A549 (cell line): ENCODE measurements around the gene TRAF4. TPM values are rescaled to one million over a fixed set of nuclear protein-coding genes. Genes with fewer than 3 reads are reported as not detected.
"Not testable (repeated sequence)": the region's sequence is repeated elsewhere in the genome, so short reads cannot be mapped to it uniquely, and the experiment has no call there.

Experiments used
- ATAC-seq, 2 experiments: fragments of 200-7000 bp in 1 of 2; fragments of >200 bp in 1 of 2; cut with Nextera tagmentation in 1 of 2; cut with Tn5 transposase in 1 of 2; 3 replicates each; pipeline versions ENCODE4 v1.8.0 to v1.9.1; 2018 to 2020; ENCODE audit warnings: mild to moderate bottlenecking in 1 of 2, moderate library complexity in 1 of 2
- CTCF ChIA-PET: fragments of 300-600 bp; sonication (Branson Sonifier 250); formaldehyde crosslinking; extraction: SDS; loops from one replicate; lab custom pipeline; 2021; ENCODE audit warnings: antibody characterized with exemption, inconsistent platforms; lab: Yijun Ruan, JAX
- POLR2A ChIA-PET: fragments of 350-600 bp; formaldehyde crosslinking; extraction: SDS; loops from one replicate; lab custom pipeline; 2021; ENCODE audit warnings: antibody characterized with exemption, inconsistent platforms; lab: Yijun Ruan, JAX
- DNase-seq, 2 experiments: peaks; one replicate each; pipeline versions ENCODE4 v3.0.0 to v3.0.0-alpha.2; 2011 to 2016; ENCODE audit warnings: low read depth in 1 of 2, low spot score in 1 of 2
- FAIRE-seq: peaks from 2 replicates; lab custom pipeline; 2011; peaks lifted over from hg19 to GRCh38; lab: Jason Lieb, UNC
- H3K27ac ChIP-seq, 2 experiments: fragments of >200 bp; sonication (Bioruptor Twin); formaldehyde crosslinking; 3 replicates each; pipeline ENCODE4 v1.5.1; 2016 to 2017
- H3K4me1 ChIP-seq: fragments of >200 bp; sonication (Bioruptor Twin); formaldehyde crosslinking; 3 replicates; pipeline ENCODE4 v1.6.1; 2016
- H3K4me2 ChIP-seq: fragments of >200 bp; sonication (Bioruptor Twin); formaldehyde crosslinking; 3 replicates; pipeline ENCODE4 v1.6.1; 2016
- H3K4me3 ChIP-seq: fragments of >200 bp; sonication (Bioruptor Twin); formaldehyde crosslinking; 3 replicates; pipeline ENCODE4 v1.5.1; 2016
- H3K9me3 ChIP-seq: fragments of >200 bp; sonication (Bioruptor Twin); formaldehyde crosslinking; 3 replicates; pipeline ENCODE4 v1.6.1; 2016
- CHD4 ChIP-seq: fragments of 200-600 bp; sonication (generic); IDR thresholded peaks from 2 replicates; pipeline ENCODE4 v1.6.1; 2016; ENCODE audit warnings: antibody characterized with exemption, mild to moderate bottlenecking, borderline replicate concordance
- EHMT2 ChIP-seq: fragments of 200-600 bp; sonication (generic); IDR thresholded peaks from 2 replicates; pipeline ENCODE4 v1.6.1; 2016; ENCODE audit warnings: antibody characterized with exemption, low read depth, mild to moderate bottlenecking, moderate library complexity
- MAZ ChIP-seq: fragments of 150-350 bp; IDR thresholded peaks from 2 replicates; pipeline ENCODE4 v1.6.1; 2014; ENCODE audit warnings: antibody characterized with exemption, low read depth, low read length, borderline replicate concordance
- NR3C1 ChIP-seq: fragments of >200 bp; sonication (Bioruptor Twin); formaldehyde crosslinking; IDR thresholded peaks from 3 replicates; pipeline ENCODE4 v1.6.1; 2017
- RARB ChIP-seq: fragments of 250-450 bp; sonication (Bioruptor Pico); IDR thresholded peaks from 2 replicates; pipeline ENCODE4 v1.8.0; 2021; ENCODE audit warnings: mild to moderate bottlenecking, moderate library complexity
- RCOR1 ChIP-seq: fragments of 150-350 bp; IDR thresholded peaks from 2 replicates; pipeline ENCODE4 v1.6.1; 2014; ENCODE audit warnings: antibody characterized with exemption, low read length, low read depth
- SREBF2 ChIP-seq: fragments of 450-650 bp; IDR thresholded peaks from 2 replicates; pipeline ENCODE4 v1.6.1; 2014; ENCODE audit warnings: mild to moderate bottlenecking, moderate library complexity
- TP53 ChIP-seq: fragments of 250-450 bp; sonication (Bioruptor Pico); IDR thresholded peaks from 2 replicates; pipeline ENCODE4 v1.5.0; 2021; ENCODE audit warnings: mild to moderate bottlenecking, moderate library complexity
- ZC3H11A ChIP-seq: fragments of 450-650 bp; IDR thresholded peaks from 2 replicates; pipeline ENCODE4 v1.6.1; 2014; ENCODE audit warnings: antibody characterized with exemption, mild to moderate bottlenecking
- WGBS: methylation state at CpG from one replicate; pipeline ENCODE4 v1.1.6; 2017; ENCODE audit errors: missing lambda C conversion rate; 5-methylcytosine and 5-hydroxymethylcytosine counted together
- polyA plus RNA-seq, 4 experiments: library from polyadenylated mRNA; depleted of rRNA in 3 of 4; stranded (reverse); fragments of >200 nt; fragmentation: RNase III in 1 of 4; extraction: RNeasy Plus Mini Kit Qiagen cat#74134 plus additional on column Dnase treatment in 1 of 4; gene quantifications; 2 replicates in 3 of 4; 3 replicates in 1 of 4; pipeline ENCODE4 v1.2.3, GENCODE V29; 2011 to 2017
- TF ChIP-seq, protein P1 (sequence below): IDR thresholded peaks from 2 replicates; pipeline ENCODE4 v1.6.1; 2012; ENCODE audit warnings: low read depth, borderline replicate concordance
- TF ChIP-seq, protein P2 (sequence below): fragments of >200 bp; sonication (Bioruptor Twin); formaldehyde crosslinking; IDR thresholded peaks from 3 replicates; pipeline ENCODE4 v1.6.1; 2016
- TF ChIP-seq, protein P3 (sequence below): fragments of >200 bp; sonication (Bioruptor Twin); formaldehyde crosslinking; IDR thresholded peaks from 2 replicates; pipeline ENCODE4 v1.6.1; 2016
- TF ChIP-seq, protein P4 (sequence below): IDR thresholded peaks from 2 replicates; pipeline ENCODE4 v1.6.1; 2012
- TF ChIP-seq, protein P5 (sequence below): fragments of 250-450 bp; sonication (Bioruptor Pico); IDR thresholded peaks from 2 replicates; pipeline ENCODE4 v1.5.0; 2020; ENCODE audit warnings: low read depth, mild to moderate bottlenecking, moderate library complexity
- TF ChIP-seq, protein P6 (sequence below): fragments of 450-650 bp; IDR thresholded peaks from 2 replicates; pipeline ENCODE4 v1.6.1; 2014; ENCODE audit warnings: antibody characterized with exemption

The TRAF4 gene
- polyA plus RNA-seq, 2 of the 4 experiments (the other 2 are of a cell fraction), result 64.0 to 65.0 TPM

DNA sequence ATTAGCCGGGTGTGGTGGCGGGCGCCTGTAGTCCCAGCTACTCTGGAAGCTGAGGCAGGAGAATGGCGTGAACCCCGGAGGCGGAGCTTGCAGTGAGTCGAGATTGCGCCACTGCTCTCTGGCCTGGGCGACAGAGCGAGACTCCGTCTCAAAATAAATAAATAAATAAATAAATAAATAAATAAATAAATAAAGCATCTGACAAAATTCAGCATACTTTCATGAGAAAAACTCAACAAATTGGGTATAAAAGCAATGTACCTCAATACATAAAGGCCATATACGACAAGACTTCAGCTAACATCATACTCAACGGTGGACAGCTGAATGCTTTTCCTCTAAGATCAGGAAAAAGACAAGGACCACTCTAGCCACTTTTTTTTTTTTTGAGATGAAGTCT is 35.8 kb downstream of the TRAF4 start:
- TF ChIP-seq ZC3H11A, result peak; percentile 96
- WGBS, result 96% methylated on average over 13 of the region's 13 CpGs
- H3K9me3 ChIP-seq, ATAC-seq, DNase-seq, H3K4me2 ChIP-seq, H3K4me1 ChIP-seq, H3K4me3 ChIP-seq, H3K27ac ChIP-seq, FAIRE-seq, POLR2A ChIA-PET: not testable (repeated sequence)
- CTCF ChIA-PET, result interaction anchor here (1.4 to 4.9 kb wide), 2 partner anchors 8 to 16 kb away, joined by 4 to 32 read pairs; no protein-coding TSS in a partner anchor

DNA sequence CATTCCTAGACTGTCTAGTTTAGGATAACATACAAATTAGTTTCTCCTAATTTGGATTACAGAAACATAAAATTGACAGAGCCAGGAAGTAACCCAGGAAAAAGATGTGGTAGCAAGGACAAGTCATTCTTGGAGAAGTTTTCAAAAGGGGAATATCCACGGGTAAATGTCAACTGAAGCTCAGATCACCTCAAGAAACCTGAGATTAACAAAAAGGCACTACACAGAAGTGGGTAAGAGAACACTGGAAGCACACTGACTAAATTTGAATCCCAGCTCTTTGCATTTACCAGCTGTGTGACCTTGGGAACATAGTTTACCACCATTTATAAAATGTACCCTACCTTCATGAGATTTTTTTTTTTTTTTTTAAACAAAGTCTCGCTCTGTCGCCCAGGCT is 39.4 kb downstream of the TRAF4 start:
- FAIRE-seq, result no peak
- DNase-seq, result no peak
- no peak for TF ChIP-seq RARB (CRISPR knock-in tag)
- no peak for TF ChIP-seq EHMT2
- TF ChIP-seq, protein P1, sequence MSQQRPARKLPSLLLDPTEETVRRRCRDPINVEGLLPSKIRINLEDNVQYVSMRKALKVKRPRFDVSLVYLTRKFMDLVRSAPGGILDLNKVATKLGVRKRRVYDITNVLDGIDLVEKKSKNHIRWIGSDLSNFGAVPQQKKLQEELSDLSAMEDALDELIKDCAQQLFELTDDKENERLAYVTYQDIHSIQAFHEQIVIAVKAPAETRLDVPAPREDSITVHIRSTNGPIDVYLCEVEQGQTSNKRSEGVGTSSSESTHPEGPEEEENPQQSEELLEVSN, result no peak
- TF ChIP-seq SREBF2, result no peak
- TF ChIP-seq, protein P2, sequence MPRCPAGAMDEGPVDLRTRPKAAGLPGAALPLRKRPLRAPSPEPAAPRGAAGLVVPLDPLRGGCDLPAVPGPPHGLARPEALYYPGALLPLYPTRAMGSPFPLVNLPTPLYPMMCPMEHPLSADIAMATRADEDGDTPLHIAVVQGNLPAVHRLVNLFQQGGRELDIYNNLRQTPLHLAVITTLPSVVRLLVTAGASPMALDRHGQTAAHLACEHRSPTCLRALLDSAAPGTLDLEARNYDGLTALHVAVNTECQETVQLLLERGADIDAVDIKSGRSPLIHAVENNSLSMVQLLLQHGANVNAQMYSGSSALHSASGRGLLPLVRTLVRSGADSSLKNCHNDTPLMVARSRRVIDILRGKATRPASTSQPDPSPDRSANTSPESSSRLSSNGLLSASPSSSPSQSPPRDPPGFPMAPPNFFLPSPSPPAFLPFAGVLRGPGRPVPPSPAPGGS, result no peak
- TF ChIP-seq, protein P3, sequence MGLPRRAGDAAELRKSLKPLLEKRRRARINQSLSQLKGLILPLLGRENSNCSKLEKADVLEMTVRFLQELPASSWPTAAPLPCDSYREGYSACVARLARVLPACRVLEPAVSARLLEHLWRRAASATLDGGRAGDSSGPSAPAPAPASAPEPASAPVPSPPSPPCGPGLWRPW, result no peak
- TF ChIP-seq MAZ, result no peak
- TF ChIP-seq TP53 (CRISPR knock-in tag), result no peak
- TF ChIP-seq, protein P4, sequence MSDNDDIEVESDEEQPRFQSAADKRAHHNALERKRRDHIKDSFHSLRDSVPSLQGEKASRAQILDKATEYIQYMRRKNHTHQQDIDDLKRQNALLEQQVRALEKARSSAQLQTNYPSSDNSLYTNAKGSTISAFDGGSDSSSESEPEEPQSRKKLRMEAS, result no peak
- TF ChIP-seq, protein P5, sequence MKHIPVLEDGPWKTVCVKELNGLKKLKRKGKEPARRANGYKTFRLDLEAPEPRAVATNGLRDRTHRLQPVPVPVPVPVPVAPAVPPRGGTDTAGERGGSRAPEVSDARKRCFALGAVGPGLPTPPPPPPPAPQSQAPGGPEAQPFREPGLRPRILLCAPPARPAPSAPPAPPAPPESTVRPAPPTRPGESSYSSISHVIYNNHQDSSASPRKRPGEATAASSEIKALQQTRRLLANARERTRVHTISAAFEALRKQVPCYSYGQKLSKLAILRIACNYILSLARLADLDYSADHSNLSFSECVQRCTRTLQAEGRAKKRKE (CRISPR knock-in tag), result no peak
- no peak for TF ChIP-seq CHD4

DNA sequence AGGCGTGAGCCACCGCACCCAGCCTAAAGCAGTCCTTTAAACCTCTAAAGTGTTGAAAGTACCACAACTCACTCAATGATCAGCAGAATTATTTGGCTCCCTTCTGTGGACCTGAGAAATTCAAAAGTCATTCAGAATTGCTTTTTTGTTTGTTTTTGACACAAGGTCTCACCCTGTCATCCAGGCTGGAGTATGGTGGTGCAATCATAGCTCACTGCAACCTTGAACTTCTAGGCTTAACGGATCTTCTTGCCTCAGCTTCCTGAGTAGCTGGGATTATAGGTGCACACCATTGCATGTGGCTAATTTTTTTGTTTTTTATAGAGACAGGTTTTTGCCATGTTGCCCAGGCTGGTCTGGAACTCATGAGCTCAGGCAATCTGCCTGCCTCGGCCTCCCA is 44.3 kb downstream of the TRAF4 start:
- no peak for ATAC-seq
- POLR2A ChIA-PET, result interaction anchor here (1.5 kb wide), 1 partner anchor 20 kb away, joined by 3 read pairs; no protein-coding TSS in a partner anchor
- no peak for FAIRE-seq
- CTCF ChIA-PET, result interaction anchor here (0.8 to 3.4 kb wide), 7 partner anchors 9 to 54 kb away, joined by 3 to 24 read pairs (median 4); partner anchors contain the start of gene FAM222B
- Histone ChIP-seq H3K4me1 (no peaks in the 10 kb centered on the region), H3K4me3 (no peak overlapping the region), H3K4me2 (no peak overlapping the region), H3K9me3 (no peaks in the 10 kb centered on the region), H3K27ac (no peak overlapping the region)
- WGBS, result 91% methylated on average over 4 of the region's 4 CpGs
- TF ChIP-seq, protein P6, sequence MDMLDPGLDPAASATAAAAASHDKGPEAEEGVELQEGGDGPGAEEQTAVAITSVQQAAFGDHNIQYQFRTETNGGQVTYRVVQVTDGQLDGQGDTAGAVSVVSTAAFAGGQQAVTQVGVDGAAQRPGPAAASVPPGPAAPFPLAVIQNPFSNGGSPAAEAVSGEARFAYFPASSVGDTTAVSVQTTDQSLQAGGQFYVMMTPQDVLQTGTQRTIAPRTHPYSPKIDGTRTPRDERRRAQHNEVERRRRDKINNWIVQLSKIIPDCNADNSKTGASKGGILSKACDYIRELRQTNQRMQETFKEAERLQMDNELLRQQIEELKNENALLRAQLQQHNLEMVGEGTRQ, result no peak
- TF ChIP-seq RCOR1 (no peak), NR3C1 (no peak)
- no peak for DNase-seq

More for the DNA sequence above, 39.4 kb downstream of the TRAF4 start:
- H3K4me3 ChIP-seq, result no peak overlapping the region
- ATAC-seq, result no peak
- 86% methylated on average over 3 of the region's 3 CpGs for WGBS
- CTCF ChIA-PET, result interaction anchor here (0.6 to 3.7 kb wide), 10 partner anchors 10 to 336 kb away, joined by 3 to 26 read pairs (median 5); partner anchors contain the start of genes DHRS13 and TLCD1
- no peaks in the 10 kb centered on the region for H3K4me1 ChIP-seq
- H3K4me2 ChIP-seq, result no peak overlapping the region
- no peak overlapping the region for H3K27ac ChIP-seq
- POLR2A ChIA-PET, result no interaction called here
- no peaks in the 10 kb centered on the region for H3K9me3 ChIP-seq
